Urinary bladder (tissue), 2 donors: Measurements from ENCODE around the gene TBRG4. TPM values are rescaled to one million over a fixed set of nuclear protein-coding genes. Genes with fewer than 3 reads are reported as not detected.

Experiments
- polyA plus RNA-seq: library from polyadenylated mRNA; stranded (reverse); fragments of 200-250 nt; gene quantifications from one replicate; pipeline ENCODE4 v1.2.3, GENCODE V29; 2013
- small RNA-seq: library from RNA; depleted of rRNA; stranded (forward); fragments of <200 nt; gene quantifications from one replicate; pipeline ENCODE3, GENCODE V24; 2014
- total RNA-seq: library from RNA; depleted of rRNA; stranded (reverse); fragments of >200 nt; gene quantifications from one replicate; pipeline ENCODE4 v1.2.3, GENCODE V29; 2014
- donor health status: healthy.

Gene TBRG4
- total and polyA plus RNA-seq, 2 donors: 41.6 to 56.5 TPM

Small RNAs within 50 kb of the gene (small RNA-seq; reads per million reads assigned to genes)
- gene SNORA5A (2.5 reads per million, percentile 88 among the genes with 10 or more reads in this experiment), gene SNORA5B (not detected), gene SNORA5C (14.8 reads per million, percentile 95 among the genes with 10 or more reads in this experiment)

Other genes starting within 250 kb of the TBRG4 start
- gene PURB, start 226.2 kb downstream of the TBRG4 start, total RNA-seq: 54.9 TPM
- gene PURB, start 226.2 kb downstream of the TBRG4 start, polyA plus RNA-seq: 13.3 TPM
- 1.8 TPM for gene MYO1G, start 132.7 kb downstream of the TBRG4 start, total RNA-seq
- 3.6 TPM for gene MYO1G, start 132.7 kb downstream of the TBRG4 start, polyA plus RNA-seq
- gene CCM2, start 111.5 kb downstream of the TBRG4 start, total RNA-seq: 19.5 TPM
- 42.0 TPM for gene CCM2, start 111.5 kb downstream of the TBRG4 start, polyA plus RNA-seq
- gene NACAD, start 22.7 kb downstream of the TBRG4 start, total RNA-seq: 1.9 TPM
- gene NACAD, start 22.7 kb downstream of the TBRG4 start, polyA plus RNA-seq: 7.7 TPM
- gene RAMP3, start 46.1 kb upstream of the TBRG4 start, total RNA-seq: 5.7 TPM
- gene RAMP3, start 46.1 kb upstream of the TBRG4 start, polyA plus RNA-seq: 51.4 TPM